Skeletal muscle cell (primary cell): ENCODE measurements around the gene KMT2C.

Experiments used
- DNase-seq: peaks from one replicate; pipeline ENCODE4 v3.0.0-alpha.2; 2010; ENCODE audit warnings: low read depth
- H3K4me3 ChIP-seq: 2 replicates; pipeline ENCODE4 v1.5.1; 2011; ENCODE audit warnings: low read depth, mild to moderate bottlenecking, control low read depth, low read length, moderate library complexity

The KMT2C gene

GRCh38 chr7:152095771-152096170 is 340.0 kb downstream of the KMT2C start:
- DNase-seq, result no peak
- H3K4me3 ChIP-seq, result no peak overlapping the region

GRCh38 chr7:152093717-152094116 is 342.1 kb downstream of the KMT2C start:
- H3K4me3 ChIP-seq, result no peak overlapping the region
- no peak for DNase-seq

- DNase-seq, result no peak
- no peak overlapping the region for H3K4me3 ChIP-seq
Observed at GRCh38 chr7:152090747-152091146, 345.1 kb downstream of the KMT2C start.

- no peak overlapping the region for H3K4me3 ChIP-seq
- no peak for DNase-seq
Observed at GRCh38 chr7:152089183-152089582, 346.6 kb downstream of the KMT2C start.

DNA sequence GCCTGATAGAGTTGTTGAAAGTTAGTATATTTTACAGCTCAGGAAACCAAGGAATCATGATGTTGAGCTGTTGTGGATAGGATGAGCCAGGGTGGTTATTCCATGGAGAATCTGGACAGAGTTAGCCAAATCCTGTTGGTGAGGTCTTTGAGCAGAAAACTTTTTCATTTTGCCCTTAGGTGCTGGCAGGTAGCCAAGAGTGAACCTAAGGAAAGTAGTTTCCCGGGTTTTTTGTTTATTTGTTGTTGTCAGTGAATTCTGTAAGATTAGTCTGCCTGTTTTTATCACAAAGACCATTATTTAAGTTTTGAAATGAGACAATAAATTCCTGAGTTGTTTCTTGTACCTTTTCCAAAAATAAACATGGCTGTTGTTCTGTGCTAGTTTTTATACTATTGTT is 349.3 kb downstream of the KMT2C start:
- H3K4me3 ChIP-seq, result no peak overlapping the region
- DNase-seq, result no peak

GRCh38 chr7:152085131-152085530 is 350.7 kb downstream of the KMT2C start:
- DNase-seq, result no peak
- no peak overlapping the region for H3K4me3 ChIP-seq
